Measurements from ENCODE around the gene XAB2.
"Not testable (repeated sequence)": the region's sequence is repeated elsewhere in the genome, so short reads cannot be mapped to it uniquely, and the experiment has no call there.

Gene XAB2

DNA sequence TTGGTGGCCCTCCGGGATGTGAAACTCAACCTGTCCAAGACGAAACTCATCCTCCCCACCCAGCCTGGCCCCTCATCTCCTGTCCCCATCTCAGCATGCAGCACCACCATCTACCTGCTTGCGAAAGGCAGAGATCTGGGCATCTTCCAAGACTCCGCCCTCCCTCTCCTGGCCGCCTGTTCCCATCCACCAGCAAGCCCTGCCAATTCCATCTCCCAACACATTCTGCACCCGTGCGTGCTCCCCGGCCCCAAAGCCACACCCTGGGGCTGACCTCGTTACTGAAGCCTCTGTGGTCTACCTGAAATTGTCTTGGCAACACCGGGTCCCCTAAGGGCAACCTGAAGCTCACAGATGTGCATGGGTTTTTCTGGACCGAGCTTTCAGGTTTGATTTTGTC, 46.9 kb downstream of the XAB2 start:
- no peaks in the 10 kb centered on the region for H3K4me1 ChIP-seq
- TF ChIP-seq, protein P1, sequence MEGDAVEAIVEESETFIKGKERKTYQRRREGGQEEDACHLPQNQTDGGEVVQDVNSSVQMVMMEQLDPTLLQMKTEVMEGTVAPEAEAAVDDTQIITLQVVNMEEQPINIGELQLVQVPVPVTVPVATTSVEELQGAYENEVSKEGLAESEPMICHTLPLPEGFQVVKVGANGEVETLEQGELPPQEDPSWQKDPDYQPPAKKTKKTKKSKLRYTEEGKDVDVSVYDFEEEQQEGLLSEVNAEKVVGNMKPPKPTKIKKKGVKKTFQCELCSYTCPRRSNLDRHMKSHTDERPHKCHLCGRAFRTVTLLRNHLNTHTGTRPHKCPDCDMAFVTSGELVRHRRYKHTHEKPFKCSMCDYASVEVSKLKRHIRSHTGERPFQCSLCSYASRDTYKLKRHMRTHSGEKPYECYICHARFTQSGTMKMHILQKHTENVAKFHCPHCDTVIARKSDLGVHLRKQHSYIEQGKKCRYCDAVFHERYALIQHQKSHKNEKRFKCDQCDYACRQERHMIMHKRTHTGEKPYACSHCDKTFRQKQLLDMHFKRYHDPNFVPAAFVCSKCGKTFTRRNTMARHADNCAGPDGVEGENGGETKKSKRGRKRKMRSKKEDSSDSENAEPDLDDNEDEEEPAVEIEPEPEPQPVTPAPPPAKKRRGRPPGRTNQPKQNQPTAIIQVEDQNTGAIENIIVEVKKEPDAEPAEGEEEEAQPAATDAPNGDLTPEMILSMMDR (IDR thresholded peaks at IDR 0.05) = no peak
- intact Hi-C loops (cut with DNase I; ENCODE audit: low total_unique reads) = no loop called here
- no peak for DNase-seq
- H3K27ac ChIP-seq = no peak overlapping the region
- H3K27me3 ChIP-seq = no peaks in the 10 kb centered on the region
- H3K36me3 ChIP-seq = no peaks in the 10 kb centered on the region
- no peak overlapping the region for H3K4me3 ChIP-seq
- H3K9me3 ChIP-seq = no peaks in the 10 kb centered on the region

DNA sequence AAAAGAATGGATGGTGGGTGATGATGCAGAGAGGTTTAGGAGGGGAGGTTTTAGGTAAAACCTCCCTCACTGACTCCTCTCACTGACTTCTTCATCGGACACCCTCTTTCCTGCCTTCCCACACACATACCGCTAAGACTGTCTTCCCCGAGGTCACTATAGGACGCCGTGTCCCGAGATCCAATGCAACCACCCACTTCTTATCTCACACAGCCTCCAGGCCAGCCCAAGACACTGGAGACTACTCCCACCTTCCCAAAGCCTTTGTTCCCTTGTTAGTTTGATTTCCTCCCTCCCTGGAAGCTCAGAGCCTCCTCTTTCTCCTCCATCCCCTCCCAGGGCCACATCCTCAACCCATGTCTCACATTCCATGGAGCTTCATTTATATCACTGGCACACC, 50.2 kb downstream of the XAB2 start:
- no peak overlapping the region for H3K27ac ChIP-seq
- TF ChIP-seq, protein P1 (IDR thresholded peaks at IDR 0.05) = no peak

GRCh38 chr19:7578127-7578526, 51.2 kb downstream of the XAB2 start:
- Histone ChIP-seq H3K4me1 (no peaks in the 10 kb centered on the region), H3K27ac (no peak overlapping the region), H3K9me3 (no peaks in the 10 kb centered on the region), H3K36me3 (no peaks in the 10 kb centered on the region), H3K27me3 (no peaks in the 10 kb centered on the region), H3K4me3 (no peak overlapping the region)
- intact Hi-C loops (cut with DNase I; ENCODE audit: low total_unique reads) = loop anchor here (10.0 kb wide), 1 partner anchor 217 kb away; no protein-coding TSS in a partner anchor
- DNase-seq = no peak
- TF ChIP-seq, protein P1 (IDR thresholded peaks at IDR 0.05) = no peak

More for the DNA sequence above, 50.2 kb downstream of the XAB2 start:
- H3K27me3 ChIP-seq = no peaks in the 10 kb centered on the region
- no peak overlapping the region for H3K4me3 ChIP-seq
- intact Hi-C loops (cut with DNase I; ENCODE audit: low total_unique reads) = loop anchor here (10.0 kb wide), 1 partner anchor 216 kb away; no protein-coding TSS in a partner anchor
- no peaks in the 10 kb centered on the region for H3K36me3 ChIP-seq
- H3K4me1 ChIP-seq = no peaks in the 10 kb centered on the region
- no peak for DNase-seq
- no peaks in the 10 kb centered on the region for H3K9me3 ChIP-seq

GRCh38 chr19:7577422-7577821, 51.9 kb downstream of the XAB2 start:
- not testable (repeated sequence) for H3K36me3 ChIP-seq, DNase-seq

DNA sequence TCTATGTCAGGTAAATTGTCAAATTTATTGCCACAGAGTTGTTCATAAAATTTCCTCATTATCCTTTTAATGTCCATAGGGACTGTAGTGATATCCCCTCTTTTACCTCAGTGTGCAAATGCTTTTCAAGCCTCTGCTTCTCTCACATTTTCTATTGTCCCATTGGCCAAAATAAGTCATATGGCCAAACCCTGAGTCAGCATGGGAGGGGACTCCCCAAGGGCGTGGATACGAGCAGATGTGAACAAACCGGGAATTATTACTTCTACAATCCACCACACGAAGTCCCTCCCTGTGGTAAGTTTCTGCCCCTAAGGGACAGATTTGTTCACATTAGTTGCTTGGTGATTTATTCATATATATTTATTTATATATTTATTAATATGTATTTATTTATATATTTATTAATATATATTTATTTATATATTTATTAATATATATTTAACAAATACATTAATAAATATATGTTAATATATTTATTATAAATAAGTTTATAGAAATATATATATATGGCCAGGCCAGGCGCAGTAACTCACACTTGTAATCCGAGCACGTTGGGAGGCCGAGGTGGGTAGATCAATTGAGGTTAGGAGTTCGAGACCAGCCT, 53.8 kb downstream of the XAB2 start:
- no peak overlapping the region for H3K4me3 ChIP-seq
- no peaks in the 10 kb centered on the region for H3K4me1 ChIP-seq
- H3K9me3 ChIP-seq = no peaks in the 10 kb centered on the region
- TF ChIP-seq, protein P1 (IDR thresholded peaks at IDR 0.05) = no peak
- intact Hi-C loops (cut with DNase I; ENCODE audit: low total_unique reads) = loop anchor here (10.0 kb wide), 1 partner anchor 219 kb away; no protein-coding TSS in a partner anchor
- no peak for DNase-seq
- H3K27me3 ChIP-seq = no peaks in the 10 kb centered on the region
- H3K27ac ChIP-seq = no peak overlapping the region
- no peaks in the 10 kb centered on the region for H3K36me3 ChIP-seq

More at GRCh38 chr19:7577422-7577821, 51.9 kb downstream of the XAB2 start:
- H3K4me3 ChIP-seq, H3K27me3 ChIP-seq, H3K4me1 ChIP-seq, H3K9me3 ChIP-seq, H3K27ac ChIP-seq: not testable (repeated sequence)
- intact Hi-C loops (cut with DNase I; ENCODE audit: low total_unique reads) = loop anchor here (10.0 kb wide), 1 partner anchor 217 kb away; no protein-coding TSS in a partner anchor

- DNase-seq = no peak
- intact Hi-C loops (cut with DNase I; ENCODE audit: low total_unique reads) = loop anchor here (10.0 kb wide), 1 partner anchor 224 kb away; no protein-coding TSS in a partner anchor
- H3K27me3 ChIP-seq = no peaks in the 10 kb centered on the region
- H3K27ac ChIP-seq = no peak overlapping the region
- no peaks in the 10 kb centered on the region for H3K9me3 ChIP-seq
- no peaks in the 10 kb centered on the region for H3K4me1 ChIP-seq
- H3K4me3 ChIP-seq = no peak overlapping the region
- H3K36me3 ChIP-seq = no peaks in the 10 kb centered on the region
- TF ChIP-seq, protein P1 (IDR thresholded peaks at IDR 0.05) = no peak
Observed at GRCh38 chr19:7570761-7571160, 58.6 kb downstream of the XAB2 start.
